ENCODE data around the gene CLEC4D. TPM values are rescaled to one million over a fixed set of nuclear protein-coding genes. Genes with fewer than 3 reads are reported as not detected.

Gene CLEC4D
- polyA plus RNA-seq, 1 donor (not counting 4 experiments of a cell fraction or from before 2014, with no cell fraction given) = not detected

DNA sequence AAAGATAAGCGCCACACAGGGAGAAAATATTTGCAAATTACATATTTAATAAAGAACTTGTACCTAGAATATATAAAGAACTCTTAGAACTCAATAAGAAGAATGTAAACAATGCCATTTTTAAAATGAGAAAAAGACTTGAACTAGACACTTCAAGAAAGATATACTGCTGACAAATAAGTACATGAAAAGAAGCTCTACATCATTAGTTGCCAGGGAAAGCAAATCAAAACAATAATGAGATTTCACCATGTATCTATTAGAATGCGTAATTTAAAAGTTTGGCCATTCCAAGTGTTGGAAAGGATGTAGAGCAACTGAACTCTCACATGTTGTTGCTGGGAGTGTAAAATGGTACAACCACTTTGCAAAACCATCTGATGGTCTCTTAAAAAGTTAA is 34.3 kb downstream of the CLEC4D start:
- H3K27me3 ChIP-seq (ENCODE audit: control insufficient read depth, extremely low read depth, insufficient read depth, low read length) = no peaks in the 10 kb centered on the region
- H3K4me1 ChIP-seq (ENCODE audit: control insufficient read depth, extremely low read depth, insufficient read depth, low read length) = peaks cover 3% of the 10 kb centered on the region
- no peak overlapping the region for H2AFZ ChIP-seq (ENCODE audit: control insufficient read depth, low read length)
- no peak for DNase-seq (ENCODE audit: low read depth, low spot score)
- H3K27ac ChIP-seq (ENCODE audit: control insufficient read depth, insufficient read depth, low read length) = no peak overlapping the region
- H3K9ac ChIP-seq (ENCODE audit: control insufficient read depth, extremely low read depth, insufficient read depth, low read length) = no peak overlapping the region
- H3K9me3 ChIP-seq (ENCODE audit: control insufficient read depth, low read depth, low read length) = no peaks in the 10 kb centered on the region
- H4K20me1 ChIP-seq (ENCODE audit: control insufficient read depth, extremely low read depth, insufficient read depth, low read length) = no peaks in the 10 kb centered on the region
- no peaks in the 10 kb centered on the region for H3K9me1 ChIP-seq (ENCODE audit: control insufficient read depth, extremely low read depth, insufficient read depth, low read length)
- no peaks in the 10 kb centered on the region for H3K79me2 ChIP-seq (ENCODE audit: control insufficient read depth, insufficient read depth, low read length)
- no peak overlapping the region for H3K4me2 ChIP-seq (ENCODE audit: control insufficient read depth, extremely low read depth, insufficient read depth, low read depth, low read length)
- no peak overlapping the region for H3K4me3 ChIP-seq (ENCODE audit: control insufficient read depth in 2 of 3, extremely low read depth in 1 of 3, insufficient read depth in 2 of 3, low read depth in 1 of 3, low read length in 3 of 3)
- no peak for FAIRE-seq
- TF ChIP-seq EZH2 (IDR thresholded peaks at IDR 0.05; ENCODE audit: low read length) = no peak
- TF ChIP-seq, protein P1, sequence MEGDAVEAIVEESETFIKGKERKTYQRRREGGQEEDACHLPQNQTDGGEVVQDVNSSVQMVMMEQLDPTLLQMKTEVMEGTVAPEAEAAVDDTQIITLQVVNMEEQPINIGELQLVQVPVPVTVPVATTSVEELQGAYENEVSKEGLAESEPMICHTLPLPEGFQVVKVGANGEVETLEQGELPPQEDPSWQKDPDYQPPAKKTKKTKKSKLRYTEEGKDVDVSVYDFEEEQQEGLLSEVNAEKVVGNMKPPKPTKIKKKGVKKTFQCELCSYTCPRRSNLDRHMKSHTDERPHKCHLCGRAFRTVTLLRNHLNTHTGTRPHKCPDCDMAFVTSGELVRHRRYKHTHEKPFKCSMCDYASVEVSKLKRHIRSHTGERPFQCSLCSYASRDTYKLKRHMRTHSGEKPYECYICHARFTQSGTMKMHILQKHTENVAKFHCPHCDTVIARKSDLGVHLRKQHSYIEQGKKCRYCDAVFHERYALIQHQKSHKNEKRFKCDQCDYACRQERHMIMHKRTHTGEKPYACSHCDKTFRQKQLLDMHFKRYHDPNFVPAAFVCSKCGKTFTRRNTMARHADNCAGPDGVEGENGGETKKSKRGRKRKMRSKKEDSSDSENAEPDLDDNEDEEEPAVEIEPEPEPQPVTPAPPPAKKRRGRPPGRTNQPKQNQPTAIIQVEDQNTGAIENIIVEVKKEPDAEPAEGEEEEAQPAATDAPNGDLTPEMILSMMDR (optimal IDR thresholded peaks at IDR 0.05 in 1 of 3, IDR thresholded peaks at IDR 0.05 in 1 of 3, conservative IDR thresholded peaks at IDR 0.05 in 1 of 3; ENCODE audit: extremely low read depth in 1 of 3, insufficient read depth in 2 of 3, low read length in 3 of 3) = no peak
- no peaks in the 10 kb centered on the region for H3K36me3 ChIP-seq (ENCODE audit: control insufficient read depth in 2 of 2, extremely low read depth in 1 of 2, insufficient read depth in 2 of 2, low read length in 2 of 2)
- dilution Hi-C loops (cut with MboI; ENCODE audit: extremely low pct_ligation_motif_present, low sequenced_read_pairs) = no loop called here

DNA sequence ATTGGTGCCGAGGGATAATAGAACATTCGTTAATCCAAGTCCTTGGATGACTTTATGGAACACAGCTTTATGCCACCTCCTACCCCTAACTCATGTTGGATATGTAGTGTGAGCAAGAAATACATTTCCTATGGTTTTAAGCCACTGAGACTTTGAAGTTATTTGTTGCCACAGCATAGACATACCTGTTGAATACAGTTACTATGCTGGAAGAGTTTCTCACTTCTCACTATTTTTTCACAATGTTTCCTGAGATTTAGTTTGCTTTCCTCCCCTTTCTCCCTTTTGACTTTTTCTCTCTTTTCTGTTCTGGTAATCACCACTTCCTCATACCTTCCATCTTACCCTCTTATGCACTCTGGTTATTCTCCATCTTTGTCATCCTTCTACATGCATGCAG is 34.9 kb downstream of the CLEC4D start:
- TF ChIP-seq EZH2 (IDR thresholded peaks at IDR 0.05; ENCODE audit: low read length) = no peak
- TF ChIP-seq, protein P1 (optimal IDR thresholded peaks at IDR 0.05 in 1 of 3, IDR thresholded peaks at IDR 0.05 in 1 of 3, conservative IDR thresholded peaks at IDR 0.05 in 1 of 3; ENCODE audit: extremely low read depth in 1 of 3, insufficient read depth in 2 of 3, low read length in 3 of 3) = no peak
- Histone ChIP-seq H3K9me1 (ENCODE audit: control insufficient read depth, extremely low read depth, insufficient read depth, low read length) (no peaks in the 10 kb centered on the region), H4K20me1 (ENCODE audit: control insufficient read depth, extremely low read depth, insufficient read depth, low read length) (no peaks in the 10 kb centered on the region), H3K4me1 (ENCODE audit: control insufficient read depth, extremely low read depth, insufficient read depth, low read length) (peaks cover 3% of the 10 kb centered on the region), H3K9me3 (ENCODE audit: control insufficient read depth, low read depth, low read length) (no peaks in the 10 kb centered on the region), H3K27me3 (ENCODE audit: control insufficient read depth, extremely low read depth, insufficient read depth, low read length) (no peaks in the 10 kb centered on the region), H3K4me3 (ENCODE audit: control insufficient read depth in 2 of 3, extremely low read depth in 1 of 3, insufficient read depth in 2 of 3, low read depth in 1 of 3, low read length in 3 of 3) (no peak overlapping the region), H3K36me3 (ENCODE audit: control insufficient read depth in 2 of 2, extremely low read depth in 1 of 2, insufficient read depth in 2 of 2, low read length in 2 of 2) (no peaks in the 10 kb centered on the region), H2AFZ (ENCODE audit: control insufficient read depth, low read length) (no peak overlapping the region), H3K4me2 (ENCODE audit: control insufficient read depth, extremely low read depth, insufficient read depth, low read depth, low read length) (no peak overlapping the region), H3K9ac (ENCODE audit: control insufficient read depth, extremely low read depth, insufficient read depth, low read length) (no peak overlapping the region), H3K79me2 (ENCODE audit: control insufficient read depth, insufficient read depth, low read length) (no peaks in the 10 kb centered on the region), H3K27ac (ENCODE audit: control insufficient read depth, insufficient read depth, low read length) (no peak overlapping the region)
- DNase-seq (ENCODE audit: low read depth, low spot score) = no peak
- dilution Hi-C loops (cut with MboI; ENCODE audit: extremely low pct_ligation_motif_present, low sequenced_read_pairs) = no loop called here
- no peak for FAIRE-seq

Measured in keratinocyte (primary cell).